Measurements from ENCODE around the gene CACNA1B. TPM values are rescaled to one million over a fixed set of nuclear protein-coding genes. Genes with fewer than 3 reads are reported as not detected.
"Not testable (repeated sequence)": the region's sequence is repeated elsewhere in the genome, so short reads cannot be mapped to it uniquely, and the experiment has no call there.

Gene CACNA1B
- 0.30 TPM for total RNA-seq

GRCh38 chr9:137877506-137878122 is at the start of gene CACNA1B:
CACNA1B (plus strand) TSS chr9:137877782; CDS start chr9:137877934, 152 bp downstream.
- DNase-seq, result not testable (repeated sequence)

- no peak for DNase-seq
Observed at GRCh38 chr9:137827908-137828526, 49.6 kb upstream of the CACNA1B start.

- no peak for DNase-seq
Observed at GRCh38 chr9:137828527-137829259, 48.9 kb upstream of the CACNA1B start.

- DNase-seq, result no peak
Observed at GRCh38 chr9:137829260-137829996, 48.2 kb upstream of the CACNA1B start.

- no peak for DNase-seq
Observed at GRCh38 chr9:137832191-137832700, 45.3 kb upstream of the CACNA1B start.

- no peak for DNase-seq
Observed at GRCh38 chr9:137832830-137833590, 44.6 kb upstream of the CACNA1B start.

- DNase-seq, result no peak
Observed at GRCh38 chr9:137833721-137834613, 43.6 kb upstream of the CACNA1B start.

- DNase-seq, result no peak
Observed at GRCh38 chr9:137834846-137835546, 42.6 kb upstream of the CACNA1B start.

- no peak for DNase-seq
Observed at GRCh38 chr9:137836151-137836830, 41.3 kb upstream of the CACNA1B start.

GRCh38 chr9:137836831-137837241 is 40.7 kb upstream of the CACNA1B start:
- DNase-seq, result no peak

- DNase-seq, result no peak
Observed at GRCh38 chr9:137837345-137838278, 40.0 kb upstream of the CACNA1B start.

- DNase-seq, result no peak
Observed at GRCh38 chr9:137838576-137838975, 39.0 kb upstream of the CACNA1B start.

GRCh38 chr9:137843355-137843754 is 34.2 kb upstream of the CACNA1B start:
- DNase-seq, result no peak

- DNase-seq, result no peak
Observed at GRCh38 chr9:137851516-137852267, 25.9 kb upstream of the CACNA1B start.

- DNase-seq, result no peak
Observed at GRCh38 chr9:137853392-137853995, 24.1 kb upstream of the CACNA1B start.

GRCh38 chr9:137860361-137860760 is 17.2 kb upstream of the CACNA1B start:
- DNase-seq, result no peak

- no peak for DNase-seq
Observed at GRCh38 chr9:137865581-137866145, 11.9 kb upstream of the CACNA1B start.
